NB4 (cell line): ENCODE measurements around the gene TM4SF20.
"Not testable (repeated sequence)": the region's sequence is repeated elsewhere in the genome, so short reads cannot be mapped to it uniquely, and the experiment has no call there.

ENCODE experiments used
- DNase-seq: peaks from one replicate; pipeline ENCODE4 v3.0.0; 2010; ENCODE audit warnings: low read depth
- H3K4me3 ChIP-seq: one replicate; pipeline ENCODE4 v1.5.1; 2011; ENCODE audit warnings: mild to moderate bottlenecking, low read depth, low read length, moderate library complexity
- MYC ChIP-seq: IDR thresholded peaks from 2 replicates; pipeline ENCODE4 v1.6.1; 2011; ENCODE audit warnings: low read depth, low read length
- POLR2A ChIP-seq: IDR thresholded peaks from 2 replicates; pipeline ENCODE4 v1.6.1; 2011; ENCODE audit warnings: mild to moderate bottlenecking; ENCODE audit not compliant: insufficient read length; ENCODE audit errors: extremely low read depth
- TF ChIP-seq, protein P1 (sequence below): IDR thresholded peaks from one replicate; pipeline ENCODE4 v1.5.1; 2012; ENCODE audit warnings: low read depth, low read length
- TF ChIP-seq, protein P2 (sequence below): IDR thresholded peaks from 2 replicates; pipeline ENCODE4 v1.6.1; 2011; ENCODE audit warnings: low read depth, low read length

TM4SF20 gene

DNA sequence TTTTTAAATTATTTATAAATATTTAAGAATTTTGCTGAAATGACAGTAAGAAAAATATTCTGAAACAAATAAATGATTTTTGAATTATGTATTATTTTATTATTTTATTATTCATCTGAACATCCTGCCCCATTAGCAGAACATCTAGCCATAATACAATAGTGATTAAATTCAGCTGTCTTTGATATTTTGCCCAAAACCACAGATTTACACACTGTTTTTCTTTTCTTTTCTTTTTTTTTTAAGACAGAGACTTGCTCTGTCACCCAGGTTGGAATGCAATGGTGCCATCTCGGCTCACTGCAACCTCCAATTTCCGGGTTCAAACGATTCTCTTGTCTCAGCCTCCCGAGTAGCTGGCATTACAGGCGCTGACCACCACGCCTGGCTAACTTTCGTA is 10.6 kb upstream of the TM4SF20 start:
- TF ChIP-seq POLR2A (no peak), MYC (no peak)
- TF ChIP-seq, protein P1, sequence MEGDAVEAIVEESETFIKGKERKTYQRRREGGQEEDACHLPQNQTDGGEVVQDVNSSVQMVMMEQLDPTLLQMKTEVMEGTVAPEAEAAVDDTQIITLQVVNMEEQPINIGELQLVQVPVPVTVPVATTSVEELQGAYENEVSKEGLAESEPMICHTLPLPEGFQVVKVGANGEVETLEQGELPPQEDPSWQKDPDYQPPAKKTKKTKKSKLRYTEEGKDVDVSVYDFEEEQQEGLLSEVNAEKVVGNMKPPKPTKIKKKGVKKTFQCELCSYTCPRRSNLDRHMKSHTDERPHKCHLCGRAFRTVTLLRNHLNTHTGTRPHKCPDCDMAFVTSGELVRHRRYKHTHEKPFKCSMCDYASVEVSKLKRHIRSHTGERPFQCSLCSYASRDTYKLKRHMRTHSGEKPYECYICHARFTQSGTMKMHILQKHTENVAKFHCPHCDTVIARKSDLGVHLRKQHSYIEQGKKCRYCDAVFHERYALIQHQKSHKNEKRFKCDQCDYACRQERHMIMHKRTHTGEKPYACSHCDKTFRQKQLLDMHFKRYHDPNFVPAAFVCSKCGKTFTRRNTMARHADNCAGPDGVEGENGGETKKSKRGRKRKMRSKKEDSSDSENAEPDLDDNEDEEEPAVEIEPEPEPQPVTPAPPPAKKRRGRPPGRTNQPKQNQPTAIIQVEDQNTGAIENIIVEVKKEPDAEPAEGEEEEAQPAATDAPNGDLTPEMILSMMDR = no peak
- TF ChIP-seq, protein P2, sequence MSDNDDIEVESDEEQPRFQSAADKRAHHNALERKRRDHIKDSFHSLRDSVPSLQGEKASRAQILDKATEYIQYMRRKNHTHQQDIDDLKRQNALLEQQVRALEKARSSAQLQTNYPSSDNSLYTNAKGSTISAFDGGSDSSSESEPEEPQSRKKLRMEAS = no peak
- DNase-seq = no peak
- no peak overlapping the region for H3K4me3 ChIP-seq

DNA sequence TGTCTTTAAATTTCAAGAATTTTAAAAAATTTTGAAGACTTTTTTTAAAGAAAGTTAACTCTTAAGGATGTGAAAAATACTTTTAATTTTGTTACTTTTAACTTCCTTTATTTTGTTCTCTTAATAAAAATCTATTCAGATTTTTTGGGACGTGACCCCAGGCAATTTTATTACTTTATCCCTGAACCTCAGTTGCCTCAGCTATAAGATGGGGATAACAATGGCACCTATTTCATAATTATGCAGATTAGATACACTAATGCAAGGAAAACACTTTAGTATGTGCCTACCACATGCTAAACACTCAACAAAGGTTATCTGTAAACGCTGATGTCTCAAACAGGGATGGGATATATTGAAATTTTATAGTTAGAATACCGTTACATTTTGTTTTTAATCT is 10.1 kb upstream of the TM4SF20 start:
- no peak for DNase-seq

DNA sequence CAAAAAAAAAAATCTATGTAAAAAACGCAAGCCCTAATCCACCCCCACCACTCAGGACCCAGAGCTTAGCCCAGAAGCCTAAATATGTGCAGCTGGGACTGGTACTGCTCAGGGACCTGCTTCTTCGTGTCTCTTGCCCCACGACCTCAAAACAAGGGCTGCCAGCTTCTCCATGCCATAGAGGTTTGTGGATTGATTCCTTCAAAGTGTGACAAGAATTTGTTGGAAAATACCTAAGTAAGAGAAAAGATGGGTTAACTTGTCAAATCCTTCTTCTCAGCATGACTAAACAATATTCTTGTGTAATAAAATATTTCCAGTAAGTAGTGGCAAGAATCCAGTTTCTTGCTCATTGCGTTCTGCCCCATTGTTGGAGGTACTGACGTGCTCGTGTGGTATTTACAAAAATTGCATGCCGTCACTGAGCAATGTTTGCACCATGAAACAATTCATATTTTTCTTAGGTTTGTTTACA is 9.5 kb upstream of the TM4SF20 start:
- TF ChIP-seq, protein P2 = no peak
- TF ChIP-seq, protein P1 = no peak
- TF ChIP-seq POLR2A (no peak), MYC (no peak)
- no peak for DNase-seq
- no peak overlapping the region for H3K4me3 ChIP-seq

More for the DNA sequence above, 10.1 kb upstream of the TM4SF20 start:
- no peak overlapping the region for H3K4me3 ChIP-seq
- TF ChIP-seq, protein P1 = no peak
- TF ChIP-seq MYC = no peak
- TF ChIP-seq, protein P2 = no peak
- TF ChIP-seq POLR2A = no peak

DNA sequence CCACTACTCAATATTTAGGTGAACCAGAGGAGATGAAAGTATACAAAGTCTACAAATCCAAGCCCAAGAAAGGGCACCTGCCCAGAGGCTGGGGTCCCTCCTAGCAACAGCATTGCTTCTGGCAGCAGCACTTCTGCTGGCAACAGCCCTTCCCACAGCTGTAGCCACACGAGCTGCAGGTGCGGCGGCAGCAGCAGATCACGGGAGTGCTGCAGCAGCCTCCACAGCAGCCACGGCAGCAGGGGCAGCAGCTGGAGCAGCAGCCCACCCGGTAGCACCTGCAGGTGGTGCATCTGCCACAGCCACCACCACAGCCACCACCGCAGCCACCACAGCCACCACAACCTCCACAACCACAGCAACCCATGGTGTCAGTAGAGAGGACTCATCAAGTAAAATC is 8.5 kb upstream of the TM4SF20 start, which contains the start of gene SCYGR1:
SCYGR1 (minus strand) TSS at position 367 of the 400 bp plus-strand sequence; CDS start at position 367, 0 bp downstream.
- DNase-seq, H3K4me3 ChIP-seq: not testable (repeated sequence)

DNA sequence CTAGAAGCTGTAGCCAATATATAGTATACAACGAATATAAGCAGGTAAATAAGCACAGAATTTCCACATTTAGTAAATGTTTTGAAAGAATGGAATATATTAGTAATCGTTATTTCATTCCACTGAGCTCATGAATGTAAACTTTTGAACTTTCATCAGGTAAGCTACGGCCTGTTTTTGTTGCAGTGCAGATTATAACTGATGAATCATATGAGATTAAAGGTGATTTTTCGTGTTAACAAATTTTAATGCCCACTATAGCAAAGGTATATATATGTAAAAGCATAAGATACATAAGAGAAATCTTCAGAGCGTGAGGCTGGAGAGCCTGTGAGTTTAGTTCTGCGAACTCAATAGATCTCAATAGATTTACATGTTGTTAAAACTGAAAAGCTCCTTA is 7.5 kb upstream of the TM4SF20 start:
- TF ChIP-seq, protein P2 = no peak
- TF ChIP-seq POLR2A = no peak
- TF ChIP-seq, protein P1 = no peak
- TF ChIP-seq MYC = no peak
- DNase-seq = no peak
- H3K4me3 ChIP-seq = no peak overlapping the region

DNA sequence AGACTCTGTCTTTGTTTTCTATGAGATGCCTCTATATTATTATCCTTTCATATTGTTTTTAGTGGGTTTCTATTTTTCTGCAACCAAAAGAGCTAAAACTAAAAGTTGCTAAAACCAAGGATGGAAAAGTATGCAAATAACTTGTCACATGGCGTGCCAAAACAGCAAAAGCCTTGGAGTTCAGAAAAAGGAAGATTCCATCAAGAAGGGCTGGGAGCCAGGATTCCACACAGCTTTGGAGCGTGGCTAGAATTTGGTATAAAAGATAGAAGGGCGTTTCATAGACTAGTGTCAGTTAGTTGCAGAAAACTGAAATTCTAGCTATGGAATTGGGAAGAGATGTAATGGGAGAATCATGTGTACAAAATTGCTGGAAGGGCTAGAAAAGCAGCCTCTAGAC is 4.6 kb upstream of the TM4SF20 start:
- no peak for DNase-seq
- no peak overlapping the region for H3K4me3 ChIP-seq
- TF ChIP-seq POLR2A = no peak
- TF ChIP-seq, protein P1 = no peak
- TF ChIP-seq, protein P2 = no peak
- TF ChIP-seq MYC = no peak

DNA sequence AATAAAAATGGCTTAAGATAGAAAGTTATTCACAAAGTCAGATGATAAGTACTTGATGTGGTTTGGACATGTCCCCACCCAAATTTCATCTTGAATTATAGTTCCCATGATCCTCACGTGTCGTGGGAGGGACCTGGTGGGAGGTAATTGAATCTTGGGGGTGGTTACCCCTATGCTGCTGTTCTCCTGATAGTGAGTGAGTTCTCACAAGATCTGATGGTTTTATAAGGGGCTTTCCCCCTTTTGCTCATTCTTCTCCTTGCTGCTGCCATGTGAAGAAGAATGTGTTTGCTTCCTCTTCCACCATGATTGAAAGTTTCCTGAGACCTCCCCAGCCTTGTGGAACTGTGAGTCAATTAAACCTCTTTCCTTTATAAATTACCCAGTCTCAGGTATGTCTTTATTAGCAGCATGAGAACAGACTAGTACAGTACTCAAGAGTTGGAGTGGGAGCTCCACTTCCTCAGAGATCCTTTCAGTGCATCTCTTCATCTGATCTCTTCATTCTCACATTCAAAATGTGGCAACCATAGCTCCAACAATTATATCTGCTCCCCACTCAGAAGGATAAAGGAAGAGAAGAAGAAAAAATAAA is 3.2 kb upstream of the TM4SF20 start:
- not testable (repeated sequence) for H3K4me3 ChIP-seq, DNase-seq
